HepG2 (cell line): ENCODE measurements around the gene HSPA1A. TPM values are rescaled to one million over a fixed set of nuclear protein-coding genes. Genes with fewer than 3 reads are reported as not detected.
A peak's percentile ranks its signal among the peaks of the same experiment; 100 is the strongest.

ENCODE experiments used
- ATF7-NPFF ChIP-seq: sonication (generic); formaldehyde crosslinking; IDR thresholded peaks from 2 replicates; pipeline ENCODE4 v1.8.1; 2023; ENCODE audit warnings: mild to moderate bottlenecking, low read depth, missing genetic modification reagents, moderate library complexity
- FOXA1 ChIP-seq, 2 experiments: fragments of 450-650 bp in 1 of 2; sonication (generic) in 1 of 2; formaldehyde crosslinking in 1 of 2; IDR thresholded peaks; 2 replicates each; pipeline versions ENCODE4 v1.4.0 to v1.6.1; 2016 to 2020; ENCODE audit warnings: missing genetic modification reagents in 1 of 2
- MEIS1 ChIP-seq: sonication (generic); formaldehyde crosslinking; IDR thresholded peaks from 2 replicates; pipeline ENCODE4 v1.9.0; 2021; ENCODE audit warnings: mild to moderate bottlenecking, missing genetic modification reagents, moderate library complexity, borderline replicate concordance
- NFKBIZ ChIP-seq: IDR thresholded peaks from 2 replicates; pipeline ENCODE4 v1.6.1; 2018; ENCODE audit warnings: missing genetic modification reagents, missing compliant biosample characterization
- PHF5A ChIP-seq: IDR thresholded peaks from one replicate; pipeline ENCODE4 v1.6.1; 2018; ENCODE audit warnings: low read depth, missing genetic modification reagents; ENCODE audit not compliant: unreplicated experiment
- SRSF1 ChIP-seq: fragments of 200-400 bp; formaldehyde crosslinking; optimal IDR thresholded peaks from 2 replicates; pipeline ENCODE3; 2017; ENCODE audit warnings: mild to moderate bottlenecking, low read depth, low read length, moderate library complexity
- ZBTB3 ChIP-seq: sonication (generic); formaldehyde crosslinking; IDR thresholded peaks from 2 replicates; pipeline ENCODE4 v1.4.0; 2020; ENCODE audit warnings: low read depth, mild to moderate bottlenecking, moderate library complexity, missing genetic modification reagents, borderline replicate concordance
- ZNF180 ChIP-seq: sonication (generic); formaldehyde crosslinking; IDR thresholded peaks from 2 replicates; pipeline ENCODE4 v1.4.0; 2020; ENCODE audit warnings: low read depth, missing genetic modification reagents, borderline replicate concordance
- ZNF337 ChIP-seq: sonication (generic); formaldehyde crosslinking; IDR thresholded peaks from 2 replicates; pipeline ENCODE4 v1.5.1; 2020; ENCODE audit warnings: missing genetic modification reagents, low read depth, mild to moderate bottlenecking, borderline replicate concordance
- ZNF550 ChIP-seq: sonication (generic); formaldehyde crosslinking; IDR thresholded peaks from 2 replicates; pipeline ENCODE4 v1.4.0; 2020; ENCODE audit warnings: mild to moderate bottlenecking, missing genetic modification reagents, borderline replicate concordance
- ZSCAN12 ChIP-seq: sonication (generic); formaldehyde crosslinking; IDR thresholded peaks from 2 replicates; pipeline ENCODE4 v1.9.0; 2021; ENCODE audit warnings: mild to moderate bottlenecking, missing genetic modification reagents
- ZSCAN21 ChIP-seq: sonication (generic); formaldehyde crosslinking; IDR thresholded peaks from 2 replicates; pipeline ENCODE4 v1.8.0; 2022; ENCODE audit warnings: mild to moderate bottlenecking, missing genetic modification reagents, moderate library complexity, borderline replicate concordance
- polyA plus RNA-seq, 8 experiments: library from polyadenylated mRNA; depleted of rRNA in 3 of 8; stranded (reverse) in 7 of 8; unstranded in 1 of 8; fragments of >200 nt; fragmentation: Illumina TruSeq in 4 of 8; extraction: Trizol in 4 of 8; gene quantifications; 2 replicates each; pipeline versions ENCODE4 v1.2.1 to v1.2.3, GENCODE V29; 2011 to 2016; ENCODE audit warnings: low read depth in 4 of 8, missing spikeins in 1 of 8, mixed read lengths in 1 of 8; ENCODE audit not compliant: insufficient read depth in 1 of 8
- total RNA-seq, 5 experiments: library from RNA; depleted of rRNA; stranded (reverse); fragments of >200 nt; fragmentation: Illumina TruSeq; extraction: Trizol; gene quantifications; 2 replicates each; pipeline ENCODE4 v1.2.3, GENCODE V29; 2016; ENCODE audit warnings: low read depth in 1 of 5
- TF ChIP-seq, protein P1 (sequence below): sonication (generic); formaldehyde crosslinking; IDR thresholded peaks from 2 replicates; pipeline ENCODE4 v1.4.0; 2020; ENCODE audit warnings: missing genetic modification reagents, mild to moderate bottlenecking, borderline replicate concordance
- TF ChIP-seq, protein P2 (sequence below): sonication (generic); formaldehyde crosslinking; IDR thresholded peaks from 2 replicates; pipeline ENCODE4 v1.4.0; 2020; ENCODE audit warnings: low read depth, mild to moderate bottlenecking, missing genetic modification reagents
- TF ChIP-seq, protein P3 (sequence below): IDR thresholded peaks from 2 replicates; pipeline ENCODE4 v1.6.1; 2016; ENCODE audit warnings: missing compliant biosample characterization, missing genetic modification reagents, borderline replicate concordance
- TF ChIP-seq, protein P4 (sequence below): sonication (generic); formaldehyde crosslinking; IDR thresholded peaks from 2 replicates; pipeline ENCODE4 v1.8.0; 2022; ENCODE audit warnings: missing genetic modification reagents, low read depth, mild to moderate bottlenecking, borderline replicate concordance

The HSPA1A gene
- total and polyA plus RNA-seq, 2 of the 13 experiments (the other 11 are each of a cell fraction or from before 2014, with no cell fraction given) = 44.5 to 85.0 TPM

DNA sequence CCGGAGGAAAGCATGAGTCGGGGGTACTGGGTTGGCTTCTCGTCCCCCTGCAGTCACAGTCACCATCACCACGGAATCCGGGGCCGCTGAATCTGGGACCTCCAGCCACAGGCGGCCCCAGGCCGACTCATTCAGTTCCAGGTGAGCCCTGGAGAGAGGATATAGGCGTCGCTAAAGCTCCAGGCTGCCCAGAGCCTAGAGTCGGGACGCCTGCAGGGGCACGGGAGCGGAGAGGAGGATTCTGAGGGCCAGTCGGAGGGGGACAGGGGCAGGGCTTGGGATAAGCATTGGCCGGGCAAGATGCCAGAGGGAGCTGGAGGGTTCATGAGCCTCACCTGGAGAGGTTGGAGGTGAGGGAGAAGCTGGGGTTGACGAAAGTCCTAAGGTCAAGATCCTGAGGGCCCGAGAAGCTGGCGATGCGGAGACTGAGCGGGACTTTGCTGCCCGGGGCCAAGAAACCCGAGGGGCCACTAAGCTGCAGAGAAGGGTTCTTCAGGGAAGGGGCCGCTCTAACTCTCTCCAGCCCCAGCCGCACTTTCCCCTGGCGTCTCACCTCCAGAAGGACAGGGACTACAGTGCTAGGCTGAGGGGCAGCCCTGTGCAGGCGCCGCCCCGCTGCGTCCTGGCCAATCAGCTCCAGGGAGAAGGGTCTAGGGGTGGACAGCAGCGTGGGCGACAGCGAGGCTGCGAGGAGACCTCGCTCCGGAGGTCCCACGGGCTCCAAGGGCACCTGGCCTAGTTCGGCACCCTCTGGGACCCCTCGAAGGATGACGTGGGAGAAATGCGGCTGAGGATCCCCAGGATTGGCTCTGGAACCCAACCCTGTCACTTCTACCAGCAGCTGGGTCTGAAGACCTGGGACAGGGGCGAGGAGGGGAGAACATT lies 49.2 kb upstream of the HSPA1A start (continued):
- TF ChIP-seq, protein P1, sequence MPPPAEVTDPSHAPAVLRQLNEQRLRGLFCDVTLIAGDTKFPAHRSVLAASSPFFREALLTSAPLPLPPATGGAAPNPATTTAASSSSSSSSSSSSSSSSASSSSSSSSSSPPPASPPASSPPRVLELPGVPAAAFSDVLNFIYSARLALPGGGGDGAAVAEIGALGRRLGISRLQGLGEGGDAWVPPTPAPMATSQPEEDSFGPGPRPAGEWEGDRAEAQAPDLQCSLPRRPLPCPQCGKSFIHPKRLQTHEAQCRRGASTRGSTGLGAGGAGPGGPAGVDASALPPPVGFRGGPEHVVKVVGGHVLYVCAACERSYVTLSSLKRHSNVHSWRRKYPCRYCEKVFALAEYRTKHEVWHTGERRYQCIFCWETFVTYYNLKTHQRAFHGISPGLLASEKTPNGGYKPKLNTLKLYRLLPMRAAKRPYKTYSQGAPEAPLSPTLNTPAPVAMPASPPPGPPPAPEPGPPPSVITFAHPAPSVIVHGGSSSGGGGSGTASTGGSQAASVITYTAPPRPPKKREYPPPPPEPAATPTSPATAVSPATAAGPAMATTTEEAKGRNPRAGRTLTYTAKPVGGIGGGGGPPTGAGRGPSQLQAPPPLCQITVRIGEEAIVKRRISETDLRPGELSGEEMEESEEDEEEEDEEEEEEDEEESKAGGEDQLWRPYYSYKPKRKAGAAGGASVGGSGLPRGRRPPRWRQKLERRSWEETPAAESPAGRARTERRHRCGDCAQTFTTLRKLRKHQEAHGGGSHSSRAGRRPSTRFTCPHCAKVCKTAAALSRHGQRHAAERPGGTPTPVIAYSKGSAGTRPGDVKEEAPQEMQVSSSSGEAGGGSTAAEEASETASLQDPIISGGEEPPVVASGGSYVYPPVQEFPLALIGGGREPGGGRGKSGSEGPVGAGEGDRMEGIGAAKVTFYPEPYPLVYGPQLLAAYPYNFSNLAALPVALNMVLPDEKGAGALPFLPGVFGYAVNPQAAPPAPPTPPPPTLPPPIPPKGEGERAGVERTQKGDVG = no peak
- TF ChIP-seq ATF7-NPFF (CRISPR knock-in tag) (peak; percentile 82), ZNF550 (CRISPR knock-in tag) (no peak), ZSCAN21 (CRISPR knock-in tag) (no peak; the same call in 1 of the 2 replicates), NFKBIZ (CRISPR knock-in tag) (no peak), MEIS1 (CRISPR knock-in tag) (no peak), ZNF180 (CRISPR knock-in tag) (no peak), FOXA1 (IDR thresholded peaks at IDR 0.05) (no peak), FOXA1 (CRISPR knock-in tag; IDR thresholded peaks at IDR 0.05) (no peak), ZSCAN12 (no peak), ZNF337 (CRISPR knock-in tag) (peak; percentile 96; the same call in 1 of the 2 replicates), PHF5A (CRISPR knock-in tag) (no peak), ZBTB3 (no peak), SRSF1 (no peak)
- TF ChIP-seq, protein P2, sequence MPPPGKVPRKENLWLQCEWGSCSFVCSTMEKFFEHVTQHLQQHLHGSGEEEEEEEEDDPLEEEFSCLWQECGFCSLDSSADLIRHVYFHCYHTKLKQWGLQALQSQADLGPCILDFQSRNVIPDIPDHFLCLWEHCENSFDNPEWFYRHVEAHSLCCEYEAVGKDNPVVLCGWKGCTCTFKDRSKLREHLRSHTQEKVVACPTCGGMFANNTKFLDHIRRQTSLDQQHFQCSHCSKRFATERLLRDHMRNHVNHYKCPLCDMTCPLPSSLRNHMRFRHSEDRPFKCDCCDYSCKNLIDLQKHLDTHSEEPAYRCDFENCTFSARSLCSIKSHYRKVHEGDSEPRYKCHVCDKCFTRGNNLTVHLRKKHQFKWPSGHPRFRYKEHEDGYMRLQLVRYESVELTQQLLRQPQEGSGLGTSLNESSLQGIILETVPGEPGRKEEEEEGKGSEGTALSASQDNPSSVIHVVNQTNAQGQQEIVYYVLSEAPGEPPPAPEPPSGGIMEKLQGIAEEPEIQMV (CRISPR knock-in tag) = no peak; the same call in 1 of the 2 replicates
- TF ChIP-seq, protein P3, sequence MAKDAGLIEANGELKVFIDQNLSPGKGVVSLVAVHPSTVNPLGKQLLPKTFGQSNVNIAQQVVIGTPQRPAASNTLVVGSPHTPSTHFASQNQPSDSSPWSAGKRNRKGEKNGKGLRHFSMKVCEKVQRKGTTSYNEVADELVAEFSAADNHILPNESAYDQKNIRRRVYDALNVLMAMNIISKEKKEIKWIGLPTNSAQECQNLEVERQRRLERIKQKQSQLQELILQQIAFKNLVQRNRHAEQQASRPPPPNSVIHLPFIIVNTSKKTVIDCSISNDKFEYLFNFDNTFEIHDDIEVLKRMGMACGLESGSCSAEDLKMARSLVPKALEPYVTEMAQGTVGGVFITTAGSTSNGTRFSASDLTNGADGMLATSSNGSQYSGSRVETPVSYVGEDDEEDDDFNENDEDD = peak; percentile 69; the same call in 1 of the 2 replicates
- TF ChIP-seq, protein P4, sequence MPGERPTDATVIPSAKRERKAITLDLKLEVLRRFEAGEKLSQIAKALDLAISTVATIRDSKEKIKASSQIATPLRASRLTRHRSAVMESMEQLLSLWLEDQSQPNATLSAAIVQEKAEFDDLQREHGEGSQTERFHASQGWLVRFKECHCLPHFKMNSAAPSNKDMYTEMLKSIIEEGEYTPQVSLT (CRISPR knock-in tag) = no peak
